NCI-H128 (cell line): ENCODE results near the gene LYZ.
"Not testable (repeated sequence)": the region's sequence is repeated elsewhere in the genome, so short reads cannot be mapped to it uniquely, and the experiment has no call there.

Source experiments
- DNase-seq: peaks from one replicate; lab custom pipeline; 2025; ENCODE audit not compliant: unreplicated experiment; lab: John Stamatoyannopoulos, UW

The LYZ gene

DNA sequence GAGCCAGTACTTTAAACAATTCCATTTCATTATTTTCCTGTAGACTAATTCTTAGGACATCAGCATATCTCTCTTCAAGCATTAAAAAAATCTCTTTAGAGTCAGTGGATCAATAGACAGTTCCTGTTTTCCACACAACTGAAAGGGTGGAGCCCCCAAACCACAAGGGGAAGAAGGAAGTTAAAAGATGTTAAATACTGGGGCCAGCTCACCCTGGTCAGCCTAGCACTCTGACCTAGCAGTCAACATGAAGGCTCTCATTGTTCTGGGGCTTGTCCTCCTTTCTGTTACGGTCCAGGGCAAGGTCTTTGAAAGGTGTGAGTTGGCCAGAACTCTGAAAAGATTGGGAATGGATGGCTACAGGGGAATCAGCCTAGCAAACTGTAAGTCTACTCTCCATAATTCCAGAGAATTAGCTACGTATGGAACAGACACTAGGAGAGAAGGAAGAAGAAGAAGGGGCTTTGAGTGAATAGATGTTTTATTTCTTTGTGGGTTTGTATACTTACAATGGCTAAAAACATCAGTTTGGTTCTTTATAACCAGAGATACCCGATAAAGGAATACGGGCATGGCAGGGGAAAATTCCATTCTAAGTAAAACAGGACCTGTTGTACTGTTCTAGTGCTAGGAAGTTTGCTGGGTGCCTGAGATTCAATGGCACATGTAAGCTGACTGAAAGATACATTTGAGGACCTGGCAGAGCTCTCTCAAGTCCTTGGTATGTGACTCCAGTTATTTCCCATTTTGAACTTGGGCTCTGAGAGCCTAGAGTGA is at the start of gene LYZ:
TSS of gene LYZ (plus strand) at position 220 of the 777 bp plus-strand sequence. CDS start at position 248, 28 bp downstream.
- no peak for DNase-seq

DNA sequence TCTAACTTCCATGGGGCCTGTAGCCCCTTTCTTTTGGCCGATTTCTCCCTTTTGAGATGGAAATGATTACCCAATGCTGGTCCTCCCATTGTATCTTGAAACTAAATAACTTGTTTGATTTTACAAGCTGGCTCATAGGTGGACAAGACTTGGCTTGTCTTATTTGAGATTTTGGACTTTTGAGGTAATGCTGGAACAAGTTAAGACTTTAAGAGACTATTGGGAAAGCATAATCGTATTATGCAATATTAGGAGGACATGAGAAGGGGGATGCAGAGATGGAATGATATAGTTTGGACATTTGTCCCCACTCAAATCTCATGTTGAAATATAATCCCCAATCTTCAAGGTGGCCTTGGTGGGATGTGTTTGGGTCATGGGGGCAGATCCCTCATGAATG is 49.2 kb upstream of the LYZ start:
- DNase-seq = no peak

DNA sequence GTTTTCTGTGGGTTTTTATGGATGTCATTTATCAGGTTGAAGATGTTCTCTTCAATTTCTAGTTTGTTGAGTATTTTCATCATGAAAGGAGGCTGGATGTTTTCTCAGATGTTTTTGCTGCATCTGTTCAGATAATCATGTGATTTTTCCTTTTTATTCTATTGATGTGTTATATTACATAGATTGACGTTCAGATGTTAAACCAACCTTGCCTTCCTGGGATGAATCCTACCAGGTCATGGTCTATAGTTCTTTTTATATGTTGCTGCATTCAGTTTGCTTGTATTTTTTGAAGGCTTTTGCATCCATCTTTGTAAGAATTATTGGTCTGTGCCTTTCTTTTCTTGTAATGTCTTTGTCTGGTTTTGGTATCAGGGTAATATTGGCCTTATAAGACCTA is 43.9 kb upstream of the LYZ start:
- DNase-seq = no peak

DNA sequence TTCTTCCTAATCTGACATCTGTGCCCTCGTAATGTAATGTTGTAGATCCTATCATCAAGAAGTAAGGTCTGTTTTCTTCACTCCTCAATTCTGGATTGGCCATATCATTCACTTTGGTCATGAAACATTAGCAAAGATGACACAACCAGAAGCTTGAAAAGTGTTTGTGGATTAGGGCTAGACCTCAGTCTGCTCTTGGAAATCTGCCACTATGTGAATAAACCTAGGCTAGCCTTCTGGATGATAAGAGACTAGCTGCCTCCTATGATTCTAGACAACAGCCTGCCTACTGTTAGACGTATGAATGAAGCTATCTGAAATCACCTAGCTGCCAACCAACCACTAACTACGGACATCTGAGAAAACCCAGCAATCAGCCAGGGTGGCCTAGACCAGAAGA is 38.7 kb upstream of the LYZ start:
- DNase-seq = no peak

DNA sequence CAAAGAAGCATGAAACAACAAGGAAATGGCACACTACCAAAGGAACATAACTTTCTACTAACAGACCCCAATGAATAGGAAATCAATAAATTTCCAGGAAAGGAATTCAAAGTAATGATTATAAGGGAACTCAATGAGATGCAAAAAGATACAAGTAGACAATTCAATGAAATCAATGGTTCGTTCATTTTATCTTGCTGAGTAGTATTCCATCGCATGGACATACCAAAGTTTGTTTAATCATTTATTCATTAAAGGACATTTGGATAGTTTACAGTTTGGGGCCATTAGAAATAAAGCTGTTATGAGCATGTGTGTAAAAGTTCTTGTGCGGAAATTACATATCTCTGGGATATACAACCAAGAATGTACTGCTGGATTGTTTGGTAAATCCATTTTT is 35.0 kb upstream of the LYZ start:
- no peak for DNase-seq

DNA sequence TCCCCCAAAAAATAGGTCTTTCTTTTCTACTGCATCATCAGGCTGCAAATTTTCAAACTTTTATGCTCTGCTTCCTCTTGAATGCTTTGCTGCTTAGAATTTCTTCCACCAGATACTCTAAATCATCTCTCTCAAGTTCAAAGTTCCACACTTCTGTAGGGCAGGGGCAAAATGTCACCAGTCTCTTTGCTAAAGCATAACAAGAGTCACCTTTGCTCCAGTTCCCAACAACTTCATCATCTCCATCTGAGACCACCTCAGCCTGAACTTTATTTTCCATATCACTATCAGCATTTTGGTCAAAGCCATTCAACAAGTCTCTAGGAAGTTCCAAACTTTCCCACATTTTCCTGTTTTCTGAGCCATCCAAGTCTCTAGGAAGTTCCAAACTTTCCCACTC is 31.4 kb upstream of the LYZ start:
- DNase-seq = not testable (repeated sequence)

DNA sequence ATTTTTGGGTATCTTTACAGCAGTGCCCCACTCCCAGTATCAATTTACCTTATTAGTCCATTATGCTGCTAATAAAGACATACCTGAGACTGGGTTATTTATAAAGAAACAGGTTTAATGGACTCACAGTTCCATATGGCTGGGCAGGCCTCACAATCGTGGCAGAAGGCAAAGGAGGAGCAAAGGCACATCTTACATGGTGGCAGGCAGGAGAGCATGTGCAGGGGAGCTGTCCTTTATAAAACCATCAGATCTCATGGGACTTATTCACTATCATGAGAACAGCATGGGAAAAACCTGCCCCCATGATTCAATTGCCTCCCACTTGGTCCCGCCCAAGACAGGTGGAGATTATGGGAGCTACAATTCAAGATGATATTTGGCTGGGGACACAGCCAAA is 30.9 kb upstream of the LYZ start:
- DNase-seq = not testable (repeated sequence)

DNA sequence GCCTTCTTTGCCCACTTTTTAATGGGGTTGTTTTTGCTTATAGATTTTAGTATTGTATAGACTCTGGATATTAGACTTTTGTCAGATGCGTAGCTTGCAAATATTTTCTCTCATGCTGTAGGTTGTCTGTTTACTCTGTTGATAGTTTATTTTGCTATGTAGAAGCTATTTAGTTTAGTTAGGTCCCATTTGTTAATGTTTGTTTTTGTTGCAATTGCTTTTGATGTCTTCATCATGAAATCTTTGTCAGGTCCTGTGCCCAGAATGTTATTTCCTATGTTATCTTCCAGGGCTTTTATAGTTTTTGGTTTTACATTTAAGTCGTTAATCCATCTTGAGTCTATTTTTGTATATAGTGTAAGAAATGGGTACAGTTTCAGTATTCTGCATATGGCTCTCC is 30.0 kb upstream of the LYZ start:
- no peak for DNase-seq

DNA sequence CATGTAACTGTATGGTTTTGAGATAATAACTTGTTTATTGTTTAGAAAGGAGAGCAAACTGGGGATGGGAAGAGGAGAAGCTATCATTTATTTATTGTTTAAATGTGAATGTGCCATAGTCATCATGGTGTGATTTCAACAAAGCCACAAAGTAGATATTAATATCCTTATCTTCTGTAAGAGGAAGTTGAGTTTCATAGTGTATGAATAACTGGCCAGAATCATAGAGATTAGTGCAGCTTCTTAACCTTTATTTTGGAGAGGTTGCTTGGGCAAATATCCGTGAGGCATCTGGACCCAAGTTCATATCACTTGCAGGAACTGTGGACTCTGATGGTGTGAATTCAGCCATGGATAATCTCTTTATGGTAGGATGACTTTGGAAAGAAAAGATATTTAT is 26.8 kb upstream of the LYZ start:
- no peak for DNase-seq

DNA sequence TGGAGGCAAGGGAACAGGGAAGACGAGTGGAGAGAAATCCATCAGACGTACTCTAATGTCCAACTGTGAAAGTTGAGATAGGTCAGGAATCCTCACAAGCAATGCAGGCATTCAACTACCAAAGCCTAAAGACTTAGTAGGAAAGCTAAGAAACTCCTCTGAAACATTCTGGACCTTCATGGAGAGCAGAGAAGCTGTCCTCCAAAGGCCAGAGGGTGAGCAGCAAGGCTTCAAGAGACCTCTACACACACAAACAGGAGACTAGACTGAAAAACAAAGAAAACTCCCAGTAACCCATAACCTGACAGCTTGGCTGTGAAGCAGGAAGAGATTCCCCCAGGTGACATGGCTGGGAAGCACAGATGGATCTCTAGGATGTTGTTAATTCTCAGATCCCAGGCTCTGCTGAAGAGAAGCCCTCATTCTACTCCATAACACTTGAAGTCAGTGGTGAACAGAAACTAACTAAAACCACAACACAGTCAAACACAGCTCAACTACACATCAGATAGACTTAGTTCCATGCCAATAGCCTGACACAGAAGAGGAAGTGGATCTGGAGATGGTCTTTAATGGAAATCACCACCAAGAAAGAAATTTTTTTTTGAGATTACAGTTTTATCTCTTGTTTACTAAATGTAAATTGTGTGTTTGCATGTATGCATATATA is 23.2 kb upstream of the LYZ start:
- DNase-seq = no peak

DNA sequence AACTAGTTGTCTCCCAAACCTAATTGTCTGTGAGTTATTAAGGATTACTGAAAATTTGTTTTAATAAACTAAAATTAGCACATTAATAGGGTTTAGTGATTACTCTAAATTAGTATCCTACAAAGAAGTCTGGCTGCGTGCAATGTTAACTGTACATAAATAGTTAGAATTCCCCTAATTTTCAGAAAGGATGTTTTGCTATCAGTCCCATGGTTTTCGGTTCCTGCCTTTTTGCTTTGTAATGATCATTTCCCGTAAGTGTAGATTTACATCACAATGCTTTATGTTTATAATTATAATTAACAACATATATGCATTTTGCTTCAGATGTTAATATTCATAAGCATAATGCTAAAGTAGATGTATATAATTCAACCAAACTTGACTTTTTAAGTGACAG is 19.8 kb upstream of the LYZ start:
- DNase-seq = no peak

DNA sequence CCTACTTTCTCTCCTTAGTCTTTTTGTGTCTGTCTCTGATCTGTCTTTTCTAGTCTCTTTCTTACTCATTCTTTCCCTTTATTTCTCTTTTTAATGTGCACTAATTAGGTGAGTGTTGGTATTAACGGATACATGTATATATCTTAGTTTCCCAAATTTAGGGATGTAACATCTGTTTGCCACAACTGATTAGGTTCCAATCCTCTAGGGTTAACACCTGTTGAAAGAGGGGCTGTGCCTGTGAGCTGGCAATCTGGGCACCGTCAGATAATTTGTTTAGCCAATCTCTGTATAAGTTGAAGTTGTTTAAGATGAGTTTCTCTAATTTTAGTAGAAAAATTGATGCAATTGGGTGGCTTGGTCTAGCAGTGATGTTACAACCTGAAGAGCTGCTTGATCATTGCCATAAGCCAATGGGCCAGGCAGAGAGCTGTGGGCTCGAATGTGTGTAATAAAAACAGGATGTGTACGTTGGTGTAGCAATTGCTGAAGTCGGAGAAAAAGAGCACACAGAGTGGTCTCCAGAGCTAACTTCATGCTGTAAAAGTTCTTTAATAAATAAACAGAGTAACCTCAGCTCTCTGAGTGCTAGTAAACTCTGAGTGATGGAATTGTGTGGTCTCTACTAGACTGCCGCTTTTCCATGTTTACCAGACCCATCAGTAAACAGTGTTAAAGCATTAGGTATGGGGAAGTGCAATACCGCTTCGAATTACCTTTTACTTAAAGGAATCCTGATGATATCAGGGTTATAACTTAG is 18.3 kb upstream of the LYZ start:
- DNase-seq = no peak

DNA sequence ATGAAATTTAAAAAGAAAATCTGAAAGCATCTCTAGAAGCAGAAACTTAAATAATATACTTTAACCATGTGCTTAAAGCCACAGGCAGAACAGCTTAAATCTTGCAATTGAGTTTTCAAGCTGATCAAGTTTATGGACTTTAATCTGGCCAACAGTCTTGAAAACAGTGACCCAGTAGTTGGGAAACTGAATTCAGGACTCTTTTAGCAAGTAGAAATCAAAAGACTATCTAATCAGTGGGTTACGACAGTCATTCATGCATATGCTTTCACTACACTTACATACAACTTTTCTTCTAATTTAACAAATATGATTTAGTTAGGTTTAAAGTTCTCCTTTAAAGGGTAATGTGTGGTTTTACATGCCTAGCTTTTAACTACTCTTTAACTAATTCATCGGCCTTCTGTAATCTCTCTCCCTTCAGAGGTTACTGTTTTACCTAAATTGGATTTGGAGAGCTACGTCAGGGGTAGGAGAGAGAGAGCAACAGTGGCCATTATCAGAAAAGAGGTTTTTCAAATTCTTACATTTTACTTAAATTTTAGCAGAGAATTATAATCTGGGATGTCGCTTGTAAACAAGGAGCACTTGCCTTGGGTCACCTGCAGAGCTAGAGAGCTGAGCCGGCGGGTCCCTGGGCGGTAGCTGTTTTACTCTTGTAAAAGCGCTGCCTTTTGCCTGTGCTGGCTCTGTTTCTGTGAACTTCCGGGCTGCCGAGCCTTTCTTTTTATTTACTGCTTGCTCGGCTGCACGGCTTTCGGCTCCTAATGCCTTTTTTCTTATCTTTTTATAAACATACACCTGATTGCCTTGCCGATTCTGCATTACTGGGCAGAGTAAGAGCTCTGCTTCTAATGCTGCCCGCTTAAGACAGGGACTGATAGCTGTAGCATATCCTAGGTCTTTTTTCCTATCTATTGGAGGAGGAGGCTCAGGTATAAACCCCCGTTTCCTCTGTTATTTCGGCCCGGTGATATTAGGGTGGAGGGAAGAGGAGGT is 17.4 kb upstream of the LYZ start:
- no peak for DNase-seq

DNA sequence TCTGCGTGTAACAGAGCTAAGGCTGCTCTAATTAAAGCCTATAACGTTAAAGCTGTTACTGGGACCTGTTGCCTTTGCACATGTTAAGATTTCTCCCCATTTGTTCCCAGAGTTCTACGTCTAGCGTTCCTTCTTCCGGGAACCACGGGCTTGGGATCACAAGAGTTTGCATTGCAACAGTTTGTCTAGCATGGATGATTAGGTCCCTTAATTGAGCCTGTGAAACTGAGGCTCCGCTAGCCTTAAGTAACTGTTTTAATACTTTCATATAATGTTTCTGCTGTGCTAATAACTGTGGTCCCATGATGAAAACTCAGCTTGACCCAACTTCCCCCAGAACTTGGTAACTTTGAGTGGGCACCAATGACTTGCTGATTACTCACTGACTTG is 16.7 kb upstream of the LYZ start:
- no peak for DNase-seq

DNA sequence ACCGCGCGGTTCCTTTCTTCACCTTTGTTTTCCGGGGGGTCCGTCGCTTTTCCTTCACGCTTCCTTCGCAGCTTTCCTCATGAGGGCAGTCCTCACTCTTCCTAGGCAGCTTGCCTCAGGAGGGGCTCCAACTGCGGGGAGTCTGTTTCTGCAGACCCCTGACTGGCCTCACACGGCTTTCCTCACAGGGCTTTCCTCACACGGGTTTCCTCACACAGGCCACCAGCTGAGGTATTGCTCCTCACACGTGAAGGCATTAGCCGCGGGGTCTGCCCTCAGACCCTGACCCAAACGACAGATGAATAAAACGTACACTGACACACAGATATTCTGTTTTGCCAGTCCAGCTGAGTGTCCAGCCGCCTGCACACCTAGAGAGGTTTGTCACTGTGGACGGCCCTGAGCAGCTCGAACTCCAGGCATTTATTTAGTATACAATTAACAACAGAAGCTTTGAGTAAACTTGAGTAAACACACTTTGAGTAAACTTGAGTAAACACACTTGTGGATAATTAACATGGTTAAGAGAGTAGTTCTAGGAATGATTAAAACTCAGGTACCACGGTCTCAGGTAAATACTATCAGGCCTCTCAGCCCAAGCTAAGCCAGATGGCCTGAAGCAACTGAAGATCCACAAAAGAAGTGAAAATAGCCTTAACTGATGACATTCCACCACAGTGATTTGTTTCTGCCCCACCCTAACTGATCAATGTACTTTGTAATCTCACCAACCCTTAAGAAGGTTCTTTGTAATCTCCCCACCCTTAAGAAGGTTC is 16.1 kb upstream of the LYZ start:
- DNase-seq = no peak

DNA sequence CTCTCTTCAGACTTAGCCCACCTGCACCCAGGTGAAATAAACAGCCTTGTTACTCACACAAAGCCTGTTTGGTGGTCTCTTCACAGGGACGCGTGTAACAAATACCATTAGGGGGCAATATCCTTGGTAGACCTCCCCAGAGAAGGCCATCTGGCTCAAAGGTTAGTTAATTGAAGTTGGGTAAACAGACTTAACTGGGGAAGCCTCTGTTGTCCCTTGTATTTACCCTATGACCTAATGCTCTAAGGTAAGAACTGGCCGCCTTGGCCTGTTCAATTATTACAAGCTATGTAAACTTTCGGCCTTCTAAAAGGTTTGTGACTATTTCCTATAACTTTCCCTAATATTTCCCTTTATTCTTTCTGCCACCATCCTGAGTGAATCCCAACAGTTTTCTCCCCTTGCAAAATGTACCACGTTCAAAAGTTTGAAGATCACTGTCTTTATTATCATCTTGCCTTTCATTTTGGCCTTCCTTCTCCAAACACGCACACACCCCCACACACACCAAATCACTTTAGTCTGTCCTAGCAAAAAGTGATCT is 15.3 kb upstream of the LYZ start:
- no peak for DNase-seq

DNA sequence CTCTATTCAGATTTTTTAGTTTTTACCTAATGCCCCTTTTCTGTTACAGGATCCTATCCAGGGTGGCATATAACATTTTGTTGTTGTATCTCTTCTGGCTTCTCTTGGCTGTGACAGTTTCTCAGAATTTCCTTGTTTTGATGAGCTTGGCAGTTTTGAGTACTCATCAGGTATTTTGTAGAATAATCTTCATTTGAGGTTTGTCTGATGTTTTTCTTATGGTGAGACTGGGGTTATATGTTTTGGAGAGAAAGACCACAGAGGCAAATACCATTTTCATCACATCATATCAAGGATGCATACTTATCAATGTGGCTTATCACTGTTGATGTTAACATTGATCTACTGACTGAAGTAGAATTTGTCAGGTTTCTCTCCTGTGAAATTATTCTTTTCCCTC is 14.0 kb upstream of the LYZ start:
- no peak for DNase-seq

DNA sequence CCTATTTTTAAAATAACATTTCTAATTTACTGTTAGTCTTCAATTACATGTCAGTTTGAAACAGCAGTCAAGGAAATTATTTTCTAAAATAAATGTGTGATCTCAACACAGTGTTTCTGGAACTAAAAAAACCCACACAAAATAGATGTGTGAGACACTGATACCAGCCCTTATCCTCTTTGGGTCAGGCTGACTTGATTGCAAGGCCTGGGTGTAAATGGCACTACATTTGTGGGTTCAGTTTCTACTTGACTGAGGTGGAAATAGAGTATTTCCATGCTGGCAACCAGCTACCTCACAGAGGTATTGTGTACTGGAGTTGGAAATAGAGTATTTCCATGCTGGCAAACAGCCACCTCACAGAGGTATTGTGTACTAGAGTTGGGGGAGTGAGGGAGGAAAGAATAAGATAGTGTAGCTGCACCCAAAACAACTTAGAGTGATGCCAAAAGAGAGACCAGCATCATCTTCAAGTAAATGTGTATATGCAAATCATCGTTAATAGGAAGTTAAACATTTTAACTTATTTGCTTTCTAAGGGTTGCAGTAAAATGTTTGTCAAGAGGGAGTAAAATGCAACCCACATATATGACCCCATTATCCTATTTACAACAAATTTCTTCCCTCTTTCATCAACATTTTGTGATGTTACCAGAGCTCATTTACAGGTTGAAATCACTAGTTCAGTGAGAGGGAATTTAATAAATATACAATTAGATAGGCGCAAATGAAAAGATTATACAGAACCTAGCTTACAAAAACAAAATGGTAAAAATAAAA is 10.7 kb upstream of the LYZ start:
- no peak for DNase-seq
